GM18526 (cell line): ENCODE results near the gene NEK6.

ENCODE experiments used
- POLR2A ChIP-seq: IDR thresholded peaks from 3 replicates; pipeline ENCODE4 v1.6.1; 2011; ENCODE audit not compliant: insufficient read length; ENCODE audit errors: extremely low read depth

The NEK6 gene

GRCh38 chr9:124266139-124266825 is 8.5 kb downstream of the NEK6 start:
- no peak for TF ChIP-seq POLR2A

- no peak for TF ChIP-seq POLR2A
These were observed 9.1 kb downstream of the NEK6 start for GRCh38 chr9:124266826-124267201.

- no peak for TF ChIP-seq POLR2A
These were observed 9.6 kb downstream of the NEK6 start for GRCh38 chr9:124267271-124267807.

- TF ChIP-seq POLR2A = no peak
These were observed 10.5 kb downstream of the NEK6 start for GRCh38 chr9:124268248-124268647.

- no peak for TF ChIP-seq POLR2A
These were observed 10.9 kb downstream of the NEK6 start for GRCh38 chr9:124268661-124269060.

GRCh38 chr9:124269556-124269955 is 11.8 kb downstream of the NEK6 start:
- no peak for TF ChIP-seq POLR2A

- TF ChIP-seq POLR2A = no peak
These were observed 13.0 kb downstream of the NEK6 start for GRCh38 chr9:124270504-124271335.

GRCh38 chr9:124271660-124272059 is 13.9 kb downstream of the NEK6 start:
- no peak for TF ChIP-seq POLR2A

GRCh38 chr9:124272118-124272517 is 14.4 kb downstream of the NEK6 start:
- TF ChIP-seq POLR2A = no peak

- TF ChIP-seq POLR2A = no peak
These were observed 15.2 kb downstream of the NEK6 start for GRCh38 chr9:124272979-124273378.

- no peak for TF ChIP-seq POLR2A
These were observed 15.8 kb downstream of the NEK6 start for GRCh38 chr9:124273427-124274160.

- no peak for TF ChIP-seq POLR2A
These were observed 16.5 kb downstream of the NEK6 start for GRCh38 chr9:124274226-124274625.

GRCh38 chr9:124274738-124275137 is 17.0 kb downstream of the NEK6 start:
- TF ChIP-seq POLR2A = no peak

- no peak for TF ChIP-seq POLR2A
These were observed 19.7 kb downstream of the NEK6 start for GRCh38 chr9:124277420-124277819.

- TF ChIP-seq POLR2A = no peak
These were observed 20.3 kb downstream of the NEK6 start for GRCh38 chr9:124278054-124278540.
